ENCODE data around the gene PYGB. TPM values are rescaled to one million over a fixed set of nuclear protein-coding genes. Genes with fewer than 3 reads are reported as not detected.

The PYGB gene
- polyA plus RNA-seq, 4 donors = 25.7 to 38.4 (median 32.7) TPM

GRCh38 chr20:25205277-25206062 lies 42.4 kb upstream of the PYGB start:
- FAIRE-seq (no peak), DNase-seq (no peak)
- Histone ChIP-seq H3K4me3 (ENCODE audit: low read depth in 1 of 3, low read length in 3 of 3) (no peak overlapping the region), H3K9me3 (ENCODE audit: control insufficient read depth in 2 of 2, insufficient read depth in 1 of 2, low read depth in 1 of 2, low read length in 1 of 2) (no peaks in the 10 kb centered on the region), H3K4me1 (ENCODE audit: control insufficient read depth in 3 of 3, insufficient read depth in 2 of 3, low read depth in 1 of 3, low read length in 2 of 3) (no peaks in the 10 kb centered on the region), H3K27ac (ENCODE audit: low read depth in 1 of 3, low read length in 2 of 3) (no peak overlapping the region), H3K36me3 (ENCODE audit: control insufficient read depth in 3 of 3, insufficient read depth in 2 of 3, low read depth in 1 of 3, low read length in 3 of 3) (peaks cover 0 to 30% (median 3%) of the 10 kb centered on the region in 3 donors), H3K27me3 (ENCODE audit: control insufficient read depth in 3 of 3, insufficient read depth in 3 of 3, low read length in 3 of 3) (no peaks in the 10 kb centered on the region)
- 85 to 86% (median 85%) methylated on average over 21 of the region's 21 CpGs for WGBS, 3 donors

GRCh38 chr20:25206063-25206403 lies 41.9 kb upstream of the PYGB start:
- Histone ChIP-seq H3K36me3 (ENCODE audit: control insufficient read depth in 3 of 3, insufficient read depth in 2 of 3, low read depth in 1 of 3, low read length in 3 of 3) (peaks cover 0 to 33% (median 3%) of the 10 kb centered on the region in 3 donors), H3K27me3 (ENCODE audit: control insufficient read depth in 3 of 3, insufficient read depth in 3 of 3, low read length in 3 of 3) (no peaks in the 10 kb centered on the region), H3K9me3 (ENCODE audit: control insufficient read depth in 2 of 2, insufficient read depth in 1 of 2, low read depth in 1 of 2, low read length in 1 of 2) (no peaks in the 10 kb centered on the region), H3K4me1 (ENCODE audit: control insufficient read depth in 3 of 3, insufficient read depth in 2 of 3, low read depth in 1 of 3, low read length in 2 of 3) (no peaks in the 10 kb centered on the region), H3K4me3 (ENCODE audit: low read depth in 1 of 3, low read length in 3 of 3) (no peak overlapping the region), H3K27ac (ENCODE audit: low read depth in 1 of 3, low read length in 2 of 3) (no peak overlapping the region)
- no peak for DNase-seq
- no peak for FAIRE-seq
- 91 to 92% (median 91%) methylated on average over 9 of the region's 9 CpGs for WGBS, 3 donors

- no peak overlapping the region for H3K4me3 ChIP-seq (ENCODE audit: low read depth in 1 of 3, low read length in 3 of 3)
- no peaks in the 10 kb centered on the region for H3K9me3 ChIP-seq (ENCODE audit: control insufficient read depth in 2 of 2, insufficient read depth in 1 of 2, low read depth in 1 of 2, low read length in 1 of 2)
- H3K36me3 ChIP-seq (ENCODE audit: control insufficient read depth in 3 of 3, insufficient read depth in 2 of 3, low read depth in 1 of 3, low read length in 3 of 3) = peaks cover 0 to 37% (median 3%) of the 10 kb centered on the region in 3 donors
- no peaks in the 10 kb centered on the region for H3K27me3 ChIP-seq (ENCODE audit: control insufficient read depth in 3 of 3, insufficient read depth in 3 of 3, low read length in 3 of 3)
- 93 to 96% (median 96%) methylated on average over 8 of the region's 8 CpGs for WGBS, 3 donors
- FAIRE-seq (no peak), DNase-seq (no peak)
- no peak overlapping the region for H3K27ac ChIP-seq (ENCODE audit: low read depth in 1 of 3, low read length in 2 of 3)
- H3K4me1 ChIP-seq (ENCODE audit: control insufficient read depth in 3 of 3, insufficient read depth in 2 of 3, low read depth in 1 of 3, low read length in 2 of 3) = no peaks in the 10 kb centered on the region
Measured at GRCh38 chr20:25206548-25206947, 41.3 kb upstream of the PYGB start.

- H3K4me3 ChIP-seq (ENCODE audit: low read depth in 1 of 3, low read length in 3 of 3) = no peak overlapping the region
- H3K27me3 ChIP-seq (ENCODE audit: control insufficient read depth in 3 of 3, insufficient read depth in 3 of 3, low read length in 3 of 3) = no peaks in the 10 kb centered on the region
- WGBS, 3 donors = 92 to 95% (median 94%) methylated on average over 21 to 22 of the region's 22 CpGs
- FAIRE-seq = no peak
- no peaks in the 10 kb centered on the region for H3K4me1 ChIP-seq (ENCODE audit: control insufficient read depth in 3 of 3, insufficient read depth in 2 of 3, low read depth in 1 of 3, low read length in 2 of 3)
- no peaks in the 10 kb centered on the region for H3K9me3 ChIP-seq (ENCODE audit: control insufficient read depth in 2 of 2, insufficient read depth in 1 of 2, low read depth in 1 of 2, low read length in 1 of 2)
- DNase-seq = no peak
- no peak overlapping the region for H3K27ac ChIP-seq (ENCODE audit: low read depth in 1 of 3, low read length in 2 of 3)
- peaks cover 0 to 45% (median 6%) of the 10 kb centered on the region in 3 donors for H3K36me3 ChIP-seq (ENCODE audit: control insufficient read depth in 3 of 3, insufficient read depth in 2 of 3, low read depth in 1 of 3, low read length in 3 of 3)
Measured at GRCh38 chr20:25207149-25207959, 40.5 kb upstream of the PYGB start.

GRCh38 chr20:25207960-25208534 lies 39.8 kb upstream of the PYGB start:
- DNase-seq (no peak), FAIRE-seq (no peak)
- Histone ChIP-seq H3K9me3 (ENCODE audit: control insufficient read depth in 2 of 2, insufficient read depth in 1 of 2, low read depth in 1 of 2, low read length in 1 of 2) (no peaks in the 10 kb centered on the region), H3K4me3 (ENCODE audit: low read depth in 1 of 3, low read length in 3 of 3) (no peak overlapping the region), H3K4me1 (ENCODE audit: control insufficient read depth in 3 of 3, insufficient read depth in 2 of 3, low read depth in 1 of 3, low read length in 2 of 3) (no peaks in the 10 kb centered on the region), H3K36me3 (ENCODE audit: control insufficient read depth in 3 of 3, insufficient read depth in 2 of 3, low read depth in 1 of 3, low read length in 3 of 3) (peaks cover 0 to 48% (median 6%) of the 10 kb centered on the region in 3 donors), H3K27ac (ENCODE audit: low read depth in 1 of 3, low read length in 2 of 3) (no peak overlapping the region), H3K27me3 (ENCODE audit: control insufficient read depth in 3 of 3, insufficient read depth in 3 of 3, low read length in 3 of 3) (no peaks in the 10 kb centered on the region)
- WGBS, 3 donors = 86 to 87% (median 86%) methylated on average over 9 of the region's 9 CpGs

GRCh38 chr20:25209400-25209799 lies 38.5 kb upstream of the PYGB start:
- H3K27me3 ChIP-seq (ENCODE audit: control insufficient read depth in 3 of 3, insufficient read depth in 3 of 3, low read length in 3 of 3) = no peaks in the 10 kb centered on the region
- FAIRE-seq (no peak), DNase-seq (no peak)
- no peak overlapping the region for H3K27ac ChIP-seq (ENCODE audit: low read depth in 1 of 3, low read length in 2 of 3)
- no peaks in the 10 kb centered on the region for H3K4me1 ChIP-seq (ENCODE audit: control insufficient read depth in 3 of 3, insufficient read depth in 2 of 3, low read depth in 1 of 3, low read length in 2 of 3)
- no peaks in the 10 kb centered on the region for H3K9me3 ChIP-seq (ENCODE audit: control insufficient read depth in 2 of 2, insufficient read depth in 1 of 2, low read depth in 1 of 2, low read length in 1 of 2)
- peaks cover 3 to 62% (median 13%) of the 10 kb centered on the region in 3 donors for H3K36me3 ChIP-seq (ENCODE audit: control insufficient read depth in 3 of 3, insufficient read depth in 2 of 3, low read depth in 1 of 3, low read length in 3 of 3)
- WGBS, 3 donors = 93 to 100% (median 96%) methylated on average over 1 of the region's 1 CpG
- no peak overlapping the region for H3K4me3 ChIP-seq (ENCODE audit: low read depth in 1 of 3, low read length in 3 of 3)

GRCh38 chr20:25209911-25210310 lies 38.0 kb upstream of the PYGB start:
- H3K27ac ChIP-seq (ENCODE audit: low read depth in 1 of 3, low read length in 2 of 3) = no peak overlapping the region
- H3K4me3 ChIP-seq (ENCODE audit: low read depth in 1 of 3, low read length in 3 of 3) = no peak overlapping the region
- no peaks in the 10 kb centered on the region for H3K4me1 ChIP-seq (ENCODE audit: control insufficient read depth in 3 of 3, insufficient read depth in 2 of 3, low read depth in 1 of 3, low read length in 2 of 3)
- peaks cover 3 to 63% (median 13%) of the 10 kb centered on the region in 3 donors for H3K36me3 ChIP-seq (ENCODE audit: control insufficient read depth in 3 of 3, insufficient read depth in 2 of 3, low read depth in 1 of 3, low read length in 3 of 3)
- no peaks in the 10 kb centered on the region for H3K27me3 ChIP-seq (ENCODE audit: control insufficient read depth in 3 of 3, insufficient read depth in 3 of 3, low read length in 3 of 3)
- no peak for DNase-seq
- H3K9me3 ChIP-seq (ENCODE audit: control insufficient read depth in 2 of 2, insufficient read depth in 1 of 2, low read depth in 1 of 2, low read length in 1 of 2) = no peaks in the 10 kb centered on the region
- WGBS, 3 donors = 95 to 98% (median 96%) methylated on average over 12 of the region's 12 CpGs
- FAIRE-seq = no peak

GRCh38 chr20:25211273-25211672 lies 36.6 kb upstream of the PYGB start:
- Histone ChIP-seq H3K4me3 (ENCODE audit: low read depth in 1 of 3, low read length in 3 of 3) (no peak overlapping the region), H3K9me3 (ENCODE audit: control insufficient read depth in 2 of 2, insufficient read depth in 1 of 2, low read depth in 1 of 2, low read length in 1 of 2) (no peaks in the 10 kb centered on the region), H3K36me3 (ENCODE audit: control insufficient read depth in 3 of 3, insufficient read depth in 2 of 3, low read depth in 1 of 3, low read length in 3 of 3) (peaks cover 8 to 64% (median 14%) of the 10 kb centered on the region in 3 donors), H3K27me3 (ENCODE audit: control insufficient read depth in 3 of 3, insufficient read depth in 3 of 3, low read length in 3 of 3) (no peaks in the 10 kb centered on the region), H3K4me1 (ENCODE audit: control insufficient read depth in 3 of 3, insufficient read depth in 2 of 3, low read depth in 1 of 3, low read length in 2 of 3) (no peaks in the 10 kb centered on the region), H3K27ac (ENCODE audit: low read depth in 1 of 3, low read length in 2 of 3) (no peak overlapping the region)
- no peak for DNase-seq
- WGBS, 3 donors = 86 to 90% (median 90%) methylated on average over 7 of the region's 7 CpGs
- FAIRE-seq = no peak
